AG09309 (cell line): Measurements from ENCODE around the gene EFNB3.

Source experiments
- DNase-seq: peaks from one replicate; pipeline ENCODE4 v3.0.0-alpha.2; 2010; ENCODE audit warnings: low read depth
- H3K4me3 ChIP-seq: 2 replicates; pipeline ENCODE4 v1.5.1; 2011; ENCODE audit warnings: mild to moderate bottlenecking, low read depth, low read length, moderate library complexity; ENCODE audit not compliant: control insufficient read depth
- CTCF ChIP-seq: IDR thresholded peaks from 2 replicates; pipeline ENCODE4 v1.5.1; 2011; ENCODE audit warnings: mild to moderate bottlenecking, low read depth, low read length, inconsistent platforms; ENCODE audit not compliant: insufficient read depth, control insufficient read depth; ENCODE audit errors: missing control alignments

Gene EFNB3

GRCh38 chr17:7687072-7687907, 17.7 kb upstream of the EFNB3 start, which contains the start of gene TP53:
TP53 (minus strand) TSS chr17:7687490; CDS start chr17:7676594, 10,896 bp downstream.
- H3K4me3 ChIP-seq: peak within 1 kb of the TSS; percentile 86
- DNase-seq: peak; percentile 67
- TF ChIP-seq CTCF: no peak

- DNase-seq: peak; percentile 97
- peak; percentile 97 for TF ChIP-seq CTCF
- peak within 1 kb of the TSS; percentile 86 for H3K4me3 ChIP-seq
Measured at GRCh38 chr17:7687908-7688807, 16.8 kb upstream of the EFNB3 start, which contains the start of gene WRAP53. WRAP53 (plus strand) TSS chr17:7688477; CDS start chr17:7688649, 172 bp downstream.

GRCh38 chr17:7688808-7689316, 16.1 kb upstream of the EFNB3 start:
- H3K4me3 ChIP-seq: peak overlapping the region; percentile 86
- TF ChIP-seq CTCF: no peak
- DNase-seq: no peak

GRCh38 chr17:7695586-7695985, 9.4 kb upstream of the EFNB3 start:
- DNase-seq: no peak
- no peak overlapping the region for H3K4me3 ChIP-seq
- TF ChIP-seq CTCF: no peak

GRCh38 chr17:7697828-7698588, 7.0 kb upstream of the EFNB3 start:
- no peak for DNase-seq
- TF ChIP-seq CTCF: no peak
- H3K4me3 ChIP-seq: no peak overlapping the region

GRCh38 chr17:7700510-7700909, 4.5 kb upstream of the EFNB3 start:
- no peak for DNase-seq
- H3K4me3 ChIP-seq: no peak overlapping the region
- TF ChIP-seq CTCF: no peak
